ENCODE data around the gene USP35. TPM values are rescaled to one million over a fixed set of nuclear protein-coding genes. Genes with fewer than 3 reads are reported as not detected.
"Not testable (repeated sequence)": the region's sequence is repeated elsewhere in the genome, so short reads cannot be mapped to it uniquely, and the experiment has no call there.

USP35 gene
- total and polyA plus RNA-seq, 5 donors from 2014 or later = 0.11 to 15.0 (median 0.52) TPM

- H3K4me3 ChIP-seq (ENCODE audit: low read depth, low read length) = no peak overlapping the region
- H3K9me3 ChIP-seq (ENCODE audit: control insufficient read depth in 2 of 2, low read length in 2 of 2) = no peaks in the 10 kb centered on the region
- no peaks in the 10 kb centered on the region for H3K9me3 Mint-ChIP-seq
- ATAC-seq (ENCODE audit: low read depth in 2 of 2) = no peak
- no peak overlapping the region for H3K4me3 Mint-ChIP-seq
- H3K4me1 Mint-ChIP-seq = peaks cover 0 to 23% (median 6%) of the 10 kb centered on the region in 4 donors
- H3K36me3 ChIP-seq (ENCODE audit: control insufficient read depth, insufficient read depth, low read length) = peaks cover 6% of the 10 kb centered on the region
- H3K27me3 Mint-ChIP-seq = no peaks in the 10 kb centered on the region
- peak overlapping the region in 2 of 3 donors; percentile 67 to 85 for H3K27ac Mint-ChIP-seq
- peaks cover 34% of the 10 kb centered on the region for H3K36me3 Mint-ChIP-seq
- H3K4me1 ChIP-seq (ENCODE audit: control insufficient read depth, insufficient read depth, low read length, poor library complexity, severe bottlenecking) = no peaks in the 10 kb centered on the region
- no peak for DNase-seq
- no peaks in the 10 kb centered on the region for H3K27me3 ChIP-seq (ENCODE audit: control insufficient read depth, insufficient read depth, low read length)
- H3K27ac ChIP-seq (ENCODE audit: insufficient read depth, low read length, poor library complexity, severe bottlenecking) = no peak overlapping the region
These were observed 31.8 kb downstream of the USP35 start for GRCh38 chr11:78220218-78221157.

- no peak overlapping the region for H3K4me3 ChIP-seq (ENCODE audit: low read depth, low read length)
- ATAC-seq (ENCODE audit: low read depth in 2 of 2) = no peak
- H3K4me1 Mint-ChIP-seq = peaks cover 0 to 23% (median 6%) of the 10 kb centered on the region in 4 donors
- H3K9me3 ChIP-seq (ENCODE audit: control insufficient read depth in 2 of 2, low read length in 2 of 2) = no peaks in the 10 kb centered on the region
- no peak for DNase-seq
- H3K27ac Mint-ChIP-seq = peak overlapping the region in 2 of 3 donors; percentile 67 to 85
- H3K4me1 ChIP-seq (ENCODE audit: control insufficient read depth, insufficient read depth, low read length, poor library complexity, severe bottlenecking) = no peaks in the 10 kb centered on the region
- H3K4me3 Mint-ChIP-seq = no peak overlapping the region
- H3K27me3 ChIP-seq (ENCODE audit: control insufficient read depth, insufficient read depth, low read length) = no peaks in the 10 kb centered on the region
- peaks cover 35% of the 10 kb centered on the region for H3K36me3 Mint-ChIP-seq
- no peaks in the 10 kb centered on the region for H3K9me3 Mint-ChIP-seq
- H3K36me3 ChIP-seq (ENCODE audit: control insufficient read depth, insufficient read depth, low read length) = peaks cover 6% of the 10 kb centered on the region
- no peaks in the 10 kb centered on the region for H3K27me3 Mint-ChIP-seq
- no peak overlapping the region for H3K27ac ChIP-seq (ENCODE audit: insufficient read depth, low read length, poor library complexity, severe bottlenecking)
These were observed 32.9 kb downstream of the USP35 start for GRCh38 chr11:78221396-78222315.

- not testable (repeated sequence) for H3K27me3 ChIP-seq (ENCODE audit: control insufficient read depth, insufficient read depth, low read length); H3K4me1 ChIP-seq (ENCODE audit: control insufficient read depth, insufficient read depth, low read length, poor library complexity, severe bottlenecking); ATAC-seq (ENCODE audit: low read depth in 2 of 2); H3K9me3 Mint-ChIP-seq; H3K4me3 Mint-ChIP-seq; H3K36me3 ChIP-seq (ENCODE audit: control insufficient read depth, insufficient read depth, low read length); H3K9me3 ChIP-seq (ENCODE audit: control insufficient read depth in 2 of 2, low read length in 2 of 2); H3K4me3 ChIP-seq (ENCODE audit: low read depth, low read length); DNase-seq; H3K27me3 Mint-ChIP-seq; H3K27ac Mint-ChIP-seq; H3K27ac ChIP-seq (ENCODE audit: insufficient read depth, low read length, poor library complexity, severe bottlenecking)
- Mint-ChIP-seq H3K4me1 (peaks cover 0 to 20% (median 4%) of the 10 kb centered on the region in 4 donors), H3K36me3 (peaks cover 30% of the 10 kb centered on the region)
These were observed 34.0 kb downstream of the USP35 start for GRCh38 chr11:78222726-78223125.

GRCh38 chr11:78223320-78223954 is 34.7 kb downstream of the USP35 start:
- ATAC-seq (ENCODE audit: low read depth in 2 of 2) (no peak), DNase-seq (peak in 1 of 3 donors; percentile 26)
- no peaks in the 10 kb centered on the region for H3K4me1 ChIP-seq (ENCODE audit: control insufficient read depth, insufficient read depth, low read length, poor library complexity, severe bottlenecking)
- H3K27ac ChIP-seq (ENCODE audit: insufficient read depth, low read length, poor library complexity, severe bottlenecking) = no peak overlapping the region
- H3K27me3 ChIP-seq (ENCODE audit: control insufficient read depth, insufficient read depth, low read length) = no peaks in the 10 kb centered on the region
- H3K9me3 ChIP-seq (ENCODE audit: control insufficient read depth in 2 of 2, low read length in 2 of 2) = no peaks in the 10 kb centered on the region
- peaks cover 0 to 20% (median 4%) of the 10 kb centered on the region in 4 donors for H3K4me1 Mint-ChIP-seq
- H3K4me3 ChIP-seq (ENCODE audit: low read depth, low read length) = no peak overlapping the region
- no peaks in the 10 kb centered on the region for H3K9me3 Mint-ChIP-seq
- peaks cover 6% of the 10 kb centered on the region for H3K36me3 ChIP-seq (ENCODE audit: control insufficient read depth, insufficient read depth, low read length)
- H3K36me3 Mint-ChIP-seq = peaks cover 30% of the 10 kb centered on the region
- H3K4me3 Mint-ChIP-seq = peak overlapping the region in 1 of 4 donors; percentile 59
- H3K27ac Mint-ChIP-seq = peak overlapping the region; percentile 53 to 77 (median 68)
- H3K27me3 Mint-ChIP-seq = no peaks in the 10 kb centered on the region

GRCh38 chr11:78224506-78224905 is 35.8 kb downstream of the USP35 start:
- Histone ChIP-seq H3K4me3 (ENCODE audit: low read depth, low read length) (no peak overlapping the region), H3K9me3 (ENCODE audit: control insufficient read depth in 2 of 2, low read length in 2 of 2) (no peaks in the 10 kb centered on the region), H3K27ac (ENCODE audit: insufficient read depth, low read length, poor library complexity, severe bottlenecking) (no peak overlapping the region), H3K36me3 (ENCODE audit: control insufficient read depth, insufficient read depth, low read length) (peaks cover 6% of the 10 kb centered on the region), H3K27me3 (ENCODE audit: control insufficient read depth, insufficient read depth, low read length) (no peaks in the 10 kb centered on the region), H3K4me1 (ENCODE audit: control insufficient read depth, insufficient read depth, low read length, poor library complexity, severe bottlenecking) (no peaks in the 10 kb centered on the region)
- peaks cover 25% of the 10 kb centered on the region for H3K36me3 Mint-ChIP-seq
- H3K9me3 Mint-ChIP-seq = no peaks in the 10 kb centered on the region
- peak overlapping the region in 1 of 3 donors; percentile 63 for H3K27ac Mint-ChIP-seq
- peaks cover 0 to 20% (median 6%) of the 10 kb centered on the region in 4 donors for H3K4me1 Mint-ChIP-seq
- H3K27me3 Mint-ChIP-seq = no peaks in the 10 kb centered on the region
- no peak overlapping the region for H3K4me3 Mint-ChIP-seq
- ATAC-seq (ENCODE audit: low read depth in 2 of 2) (no peak), DNase-seq (no peak)

GRCh38 chr11:78224906-78225420 is 36.2 kb downstream of the USP35 start:
- no peaks in the 10 kb centered on the region for H3K9me3 Mint-ChIP-seq
- DNase-seq (no peak), ATAC-seq (ENCODE audit: low read depth in 2 of 2) (no peak)
- H3K36me3 Mint-ChIP-seq = peaks cover 25% of the 10 kb centered on the region
- peak overlapping the region in 2 of 3 donors; percentile 27 to 63 for H3K27ac Mint-ChIP-seq
- peaks cover 0 to 20% (median 6%) of the 10 kb centered on the region in 4 donors for H3K4me1 Mint-ChIP-seq
- H3K4me3 ChIP-seq (ENCODE audit: low read depth, low read length) = no peak overlapping the region
- H3K27me3 Mint-ChIP-seq = no peaks in the 10 kb centered on the region
- H3K4me1 ChIP-seq (ENCODE audit: control insufficient read depth, insufficient read depth, low read length, poor library complexity, severe bottlenecking) = no peaks in the 10 kb centered on the region
- H3K4me3 Mint-ChIP-seq = no peak overlapping the region
- H3K9me3 ChIP-seq (ENCODE audit: control insufficient read depth in 2 of 2, low read length in 2 of 2) = no peaks in the 10 kb centered on the region
- peaks cover 6% of the 10 kb centered on the region for H3K36me3 ChIP-seq (ENCODE audit: control insufficient read depth, insufficient read depth, low read length)
- H3K27me3 ChIP-seq (ENCODE audit: control insufficient read depth, insufficient read depth, low read length) = no peaks in the 10 kb centered on the region
- no peak overlapping the region for H3K27ac ChIP-seq (ENCODE audit: insufficient read depth, low read length, poor library complexity, severe bottlenecking)
